HG03354 (cell line): ENCODE results near the gene TMEM183A.

Experiments
- ATAC-seq: cut with Tn5 transposase; IDR thresholded peaks from one replicate; pipeline ENCODE4 v1.9.1; 2021; ENCODE audit warnings: mild to moderate bottlenecking; ENCODE audit not compliant: unreplicated experiment, poor library complexity, severe bottlenecking

Gene TMEM183A

GRCh38 chr1:203041351-203041932 is 34.3 kb downstream of the TMEM183A start:
- ATAC-seq: no peak

- no peak for ATAC-seq
Measured at GRCh38 chr1:203043830-203044545, 36.8 kb downstream of the TMEM183A start.

- no peak for ATAC-seq
Measured at GRCh38 chr1:203044546-203045250, 37.5 kb downstream of the TMEM183A start.

- no peak for ATAC-seq
Measured at GRCh38 chr1:203045336-203045735, 38.2 kb downstream of the TMEM183A start.

- ATAC-seq: no peak
Measured at GRCh38 chr1:203045821-203046594, 38.8 kb downstream of the TMEM183A start.

GRCh38 chr1:203046984-203047630 is 39.9 kb downstream of the TMEM183A start:
- no peak for ATAC-seq

GRCh38 chr1:203048086-203048485 is 40.9 kb downstream of the TMEM183A start:
- no peak for ATAC-seq

GRCh38 chr1:203048555-203049051 is 41.4 kb downstream of the TMEM183A start:
- no peak for ATAC-seq

GRCh38 chr1:203049077-203049476 is 41.9 kb downstream of the TMEM183A start:
- no peak for ATAC-seq

GRCh38 chr1:203049576-203050180 is 42.5 kb downstream of the TMEM183A start:
- no peak for ATAC-seq

- ATAC-seq: no peak
Measured at GRCh38 chr1:203050826-203051225, 43.7 kb downstream of the TMEM183A start.

GRCh38 chr1:203051841-203052324 is 44.7 kb downstream of the TMEM183A start:
- no peak for ATAC-seq

GRCh38 chr1:203052601-203053000 is 45.4 kb downstream of the TMEM183A start:
- ATAC-seq: no peak

GRCh38 chr1:203054184-203054583 is 47.0 kb downstream of the TMEM183A start:
- no peak for ATAC-seq

- no peak for ATAC-seq
Measured at GRCh38 chr1:203054642-203055041, 47.5 kb downstream of the TMEM183A start.

GRCh38 chr1:203055161-203055799 is 48.1 kb downstream of the TMEM183A start:
- ATAC-seq: no peak

GRCh38 chr1:203056012-203056411 is 48.8 kb downstream of the TMEM183A start:
- ATAC-seq: no peak

GRCh38 chr1:203056516-203056915 is 49.3 kb downstream of the TMEM183A start:
- ATAC-seq: no peak
